Calu3 (cell line): Measurements from ENCODE around the gene TTLL4. TPM values are rescaled to one million over a fixed set of nuclear protein-coding genes. Genes with fewer than 3 reads are reported as not detected.

Experiments used
- BruUV-seq: library from RNA; stranded (reverse); fragments of 400-500 nt; replicated peaks from 2 replicates; lab custom pipeline; 2021; lab: Mats Ljungman, UMichigan
- CTCF ChIA-PET: fragments of 300-600 bp; sonication (Branson Sonifier 250); formaldehyde crosslinking; loops from one replicate; lab custom pipeline; 2022; ENCODE audit warnings: antibody characterized with exemption; lab: Charles Lee
- DNase-seq: peaks from one replicate; pipeline ENCODE4 v3.0.0; 2022
- H3K27ac Mint-ChIP-seq: one replicate; pipeline ENCODE4 v1.8.0; 2022; ENCODE audit warnings: mixed read lengths; ENCODE audit not compliant: unreplicated experiment
- H3K27me3 Mint-ChIP-seq: one replicate; pipeline ENCODE4 v1.8.0; 2022; ENCODE audit warnings: mixed read lengths; ENCODE audit not compliant: unreplicated experiment
- H3K36me3 Mint-ChIP-seq: one replicate; pipeline ENCODE4 v1.8.0; 2022; ENCODE audit warnings: mild to moderate bottlenecking, moderate library complexity, mixed read lengths; ENCODE audit not compliant: insufficient read depth, unreplicated experiment
- H3K4me1 Mint-ChIP-seq: one replicate; pipeline ENCODE4 v1.8.0; 2022; ENCODE audit warnings: mild to moderate bottlenecking, low read depth, mixed read lengths; ENCODE audit not compliant: unreplicated experiment
- H3K4me3 Mint-ChIP-seq: one replicate; pipeline ENCODE4 v1.8.0; 2022; ENCODE audit warnings: mild to moderate bottlenecking, low read depth, moderate library complexity, mixed read lengths; ENCODE audit not compliant: unreplicated experiment
- H3K9me3 Mint-ChIP-seq: one replicate; pipeline ENCODE4 v1.8.0; 2022; ENCODE audit warnings: low read depth, mixed read lengths; ENCODE audit not compliant: unreplicated experiment
- CTCF ChIP-seq: fragments of 200-600 bp; IDR thresholded peaks from one replicate; pipeline ENCODE4 v1.8.0; 2022; ENCODE audit warnings: antibody characterized with exemption; ENCODE audit not compliant: unreplicated experiment
- intact Hi-C: fragments of 100-400 bp; cut with micrococcal nuclease; formaldehyde crosslinking; loops from one replicate; pipeline ENCODE4 v1.10.0; 2022; ENCODE audit not compliant: unreplicated experiment
- total RNA-seq: library from RNA; stranded (reverse); gene quantifications from 2 replicates; pipeline ENCODE4 v1.2.3, GENCODE V29; 2022

Gene TTLL4
- total RNA-seq, 1 experiment from 2014 or later, result 75.5 TPM

- no TSS peak for BruUV-seq
- DNase-seq, result no peak
- H3K9me3 Mint-ChIP-seq, result peaks cover 12% of the 10 kb centered on the region
- H3K4me3 Mint-ChIP-seq, result no peak overlapping the region
- H3K27ac Mint-ChIP-seq, result peak overlapping the region; percentile 19
- peaks cover 17% of the 10 kb centered on the region for H3K4me1 Mint-ChIP-seq
- CTCF ChIA-PET, result no interaction called here
- intact Hi-C loops, result no loop called here
- peaks cover 14% of the 10 kb centered on the region for H3K36me3 Mint-ChIP-seq
- no peak for TF ChIP-seq CTCF
- no peaks in the 10 kb centered on the region for H3K27me3 Mint-ChIP-seq
Observed at GRCh38 chr2:218777276-218777990, 66.8 kb downstream of the TTLL4 start.

DNA sequence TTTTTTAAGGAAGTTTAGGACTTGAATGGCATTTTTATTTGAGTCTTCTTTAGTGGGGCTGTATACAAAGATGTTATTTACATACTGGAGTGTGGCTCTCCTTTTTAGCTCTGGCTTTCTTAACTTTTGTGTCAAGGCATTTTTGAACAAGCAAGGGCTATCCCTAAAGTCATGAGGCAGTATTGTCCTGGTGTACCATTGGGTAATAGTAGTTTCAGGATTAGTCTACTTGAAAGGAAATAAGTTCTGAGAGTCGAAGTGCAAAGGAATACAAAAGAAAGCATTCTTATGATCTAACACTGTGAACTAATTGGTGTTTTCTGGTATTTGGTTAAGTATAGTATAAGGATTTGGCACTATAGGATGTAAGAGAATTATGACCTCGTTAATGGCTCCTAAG, 69.4 kb downstream of the TTLL4 start:
- Mint-ChIP-seq H3K36me3 (peaks cover 17% of the 10 kb centered on the region), H3K27me3 (no peaks in the 10 kb centered on the region), H3K4me1 (peaks cover 38% of the 10 kb centered on the region), H3K27ac (no peak overlapping the region), H3K9me3 (peaks cover 8% of the 10 kb centered on the region), H3K4me3 (no peak overlapping the region)
- no peak for TF ChIP-seq CTCF
- intact Hi-C loops, result no loop called here
- CTCF ChIA-PET, result no interaction called here
- no peak for DNase-seq
- BruUV-seq, result no TSS peak

GRCh38 chr2:218780851-218781690, 70.4 kb downstream of the TTLL4 start:
- Mint-ChIP-seq H3K36me3 (peaks cover 17% of the 10 kb centered on the region), H3K4me1 (peaks cover 46% of the 10 kb centered on the region), H3K4me3 (peak overlapping the region; percentile 70), H3K27me3 (no peaks in the 10 kb centered on the region), H3K27ac (peak overlapping the region; percentile 22), H3K9me3 (peaks cover 7% of the 10 kb centered on the region)
- TF ChIP-seq CTCF, result no peak
- intact Hi-C loops, result no loop called here
- no peak for DNase-seq
- CTCF ChIA-PET, result interaction anchor here (1.3 kb wide), 1 partner anchor 66 kb away, joined by 8 read pairs; no protein-coding TSS in a partner anchor
- BruUV-seq, result no TSS peak

GRCh38 chr2:218781691-218782527, 71.3 kb downstream of the TTLL4 start, which contains the start of gene CYP27A1:
CYP27A1 (plus strand) TSS chr2:218782147; CDS start chr2:218782183, 36 bp downstream.
- Mint-ChIP-seq H3K27me3 (no peaks in the 10 kb centered on the region), H3K4me1 (peaks cover 46% of the 10 kb centered on the region), H3K4me3 (peak within 1 kb of the TSS; percentile 70), H3K9me3 (peaks cover 4% of the 10 kb centered on the region), H3K36me3 (peaks cover 17% of the 10 kb centered on the region), H3K27ac (peak within 1 kb of the TSS; percentile 22)
- CTCF ChIA-PET, result interaction anchor here (0.7 to 2.2 kb wide), 3 partner anchors 38 to 71 kb away, joined by 3 to 8 read pairs (median 5); partner anchors contain the start of gene TTLL4
- intact Hi-C loops, result no loop called here
- BruUV-seq, result no TSS peak
- DNase-seq, result peak; percentile 33
- no peak for TF ChIP-seq CTCF
